Neural progenitor cell (in vitro differentiated cells): ENCODE measurements around the gene MYH9.

ENCODE experiments used
- CTCF ChIP-seq: fragments of 200-600 bp; sonication (generic); IDR thresholded peaks from 2 replicates; pipeline ENCODE4 v1.5.1; 2017; ENCODE audit warnings: antibody characterized with exemption, mild to moderate bottlenecking
- EZH2 ChIP-seq: fragments of 200-600 bp; sonication (generic); IDR thresholded peaks from 2 replicates; pipeline ENCODE4 v1.6.1; 2017; ENCODE audit warnings: antibody characterized with exemption, mild to moderate bottlenecking, moderate library complexity

GRCh38 chr22:36425977-36426523, 38.3 kb upstream of the MYH9 start:
- TF ChIP-seq CTCF (no peak), EZH2 (no peak)
